ENCODE results near the gene DNAJC8.

DNAJC8 gene

GRCh38 chr1:28196330-28196729 lies 36.5 kb downstream of the DNAJC8 start:
- no peak for DNase-seq (ENCODE audit: low read depth)
- no peak for TF ChIP-seq CTCF (IDR thresholded peaks at IDR 0.05; ENCODE audit: low read depth, low read length, missing control alignments)
- no peak overlapping the region for H3K4me3 ChIP-seq (ENCODE audit: low read depth, low read length)
- in situ Hi-C loops (cut with HindIII; ENCODE audit: low sequenced_read_pairs) = no loop called here

GRCh38 chr1:28195780-28196179 lies 37.0 kb downstream of the DNAJC8 start:
- no peak for DNase-seq (ENCODE audit: low read depth)
- in situ Hi-C loops (cut with HindIII; ENCODE audit: low sequenced_read_pairs) = no loop called here
- H3K4me3 ChIP-seq (ENCODE audit: low read depth, low read length) = no peak overlapping the region
- no peak for TF ChIP-seq CTCF (IDR thresholded peaks at IDR 0.05; ENCODE audit: low read depth, low read length, missing control alignments)

GRCh38 chr1:28194326-28195035 lies 38.3 kb downstream of the DNAJC8 start:
- DNase-seq (ENCODE audit: low read depth) = no peak
- in situ Hi-C loops (cut with HindIII; ENCODE audit: low sequenced_read_pairs) = no loop called here
- no peak overlapping the region for H3K4me3 ChIP-seq (ENCODE audit: low read depth, low read length)
- TF ChIP-seq CTCF (IDR thresholded peaks at IDR 0.05; ENCODE audit: low read depth, low read length, missing control alignments) = no peak

- DNase-seq (ENCODE audit: low read depth) = no peak
- H3K4me3 ChIP-seq (ENCODE audit: low read depth, low read length) = no peak overlapping the region
- no peak for TF ChIP-seq CTCF (IDR thresholded peaks at IDR 0.05; ENCODE audit: low read depth, low read length, missing control alignments)
- in situ Hi-C loops (cut with HindIII; ENCODE audit: low sequenced_read_pairs) = no loop called here
Measured at GRCh38 chr1:28193701-28194161, 39.1 kb downstream of the DNAJC8 start.

- in situ Hi-C loops (cut with HindIII; ENCODE audit: low sequenced_read_pairs) = no loop called here
- no peak overlapping the region for H3K4me3 ChIP-seq (ENCODE audit: low read depth, low read length)
- no peak for DNase-seq (ENCODE audit: low read depth)
- no peak for TF ChIP-seq CTCF (IDR thresholded peaks at IDR 0.05; ENCODE audit: low read depth, low read length, missing control alignments)
Measured at GRCh38 chr1:28190996-28191645, 41.7 kb downstream of the DNAJC8 start.

GRCh38 chr1:28190337-28190979 lies 42.4 kb downstream of the DNAJC8 start:
- DNase-seq (ENCODE audit: low read depth) = no peak
- in situ Hi-C loops (cut with HindIII; ENCODE audit: low sequenced_read_pairs) = no loop called here
- no peak overlapping the region for H3K4me3 ChIP-seq (ENCODE audit: low read depth, low read length)
- TF ChIP-seq CTCF (IDR thresholded peaks at IDR 0.05; ENCODE audit: low read depth, low read length, missing control alignments) = no peak

Measured in astrocyte of the cerebellum (primary cell).